K562 (cell line): ENCODE results near the gene CTTNBP2NL.

Experiments used
- BRF2 ChIP-seq: IDR thresholded peaks from 3 replicates; pipeline ENCODE4 v1.6.1; 2011; ENCODE audit warnings: borderline replicate concordance, mild to moderate bottlenecking; ENCODE audit not compliant: insufficient read length, insufficient read depth
- ZNF253 ChIP-seq: fragments of 250-450 bp; sonication (Bioruptor Pico); conservative IDR thresholded peaks from 2 replicates; pipeline ENCODE4 v1.6.1; 2021; ENCODE audit warnings: mild to moderate bottlenecking

- no peak for TF ChIP-seq BRF2
- TF ChIP-seq ZNF253 (CRISPR knock-in tag): no peak
Observed at GRCh38 chr1:112418099-112418892, 22.3 kb downstream of the CTTNBP2NL start.
